ENCODE data around the gene ARFGEF3. TPM values are rescaled to one million over a fixed set of nuclear protein-coding genes. Genes with fewer than 3 reads are reported as not detected.
"Not testable (repeated sequence)": the region's sequence is repeated elsewhere in the genome, so short reads cannot be mapped to it uniquely, and the experiment has no call there.

Gene ARFGEF3
- total RNA-seq, 2 experiments from 2014 or later, result 0.07 to 0.15 TPM

GRCh38 chr6:138266095-138266494 is 104.4 kb downstream of the ARFGEF3 start:
- no peak for ATAC-seq
- no peak for DNase-seq
- H3K9me3 Mint-ChIP-seq (ENCODE audit: low read depth), result no peaks in the 10 kb centered on the region
- no peaks in the 10 kb centered on the region for H3K36me3 Mint-ChIP-seq
- H3K27ac Mint-ChIP-seq, result no peak overlapping the region
- H3K4me1 Mint-ChIP-seq, result no peaks in the 10 kb centered on the region
- H3K27me3 Mint-ChIP-seq, result peaks cover 22% of the 10 kb centered on the region
- no peak overlapping the region for H3K4me3 Mint-ChIP-seq
- CTCF ChIA-PET, result no interaction called here

- Mint-ChIP-seq H3K36me3 (no peaks in the 10 kb centered on the region), H3K4me1 (no peaks in the 10 kb centered on the region), H3K9me3 (ENCODE audit: low read depth) (no peaks in the 10 kb centered on the region), H3K27me3 (peaks cover 18% of the 10 kb centered on the region), H3K4me3 (no peak overlapping the region), H3K27ac (no peak overlapping the region)
- no peak for DNase-seq
- CTCF ChIA-PET, result no interaction called here
- ATAC-seq, result no peak
These were observed 106.5 kb downstream of the ARFGEF3 start for GRCh38 chr6:138267971-138268895.

GRCh38 chr6:138271451-138271850 is 109.7 kb downstream of the ARFGEF3 start:
- Mint-ChIP-seq H3K9me3 (ENCODE audit: low read depth) (no peaks in the 10 kb centered on the region), H3K27ac (no peak overlapping the region), H3K4me1 (no peaks in the 10 kb centered on the region), H3K36me3 (no peaks in the 10 kb centered on the region), H3K27me3 (peaks cover 11% of the 10 kb centered on the region), H3K4me3 (no peak overlapping the region)
- DNase-seq (no peak), ATAC-seq (no peak)
- CTCF ChIA-PET, result no interaction called here

- H3K4me3 Mint-ChIP-seq, result no peak overlapping the region
- H3K36me3 Mint-ChIP-seq, result no peaks in the 10 kb centered on the region
- CTCF ChIA-PET, result no interaction called here
- ATAC-seq (no peak), DNase-seq (no peak)
- H3K27me3 Mint-ChIP-seq, result peaks cover 11% of the 10 kb centered on the region
- no peak overlapping the region for H3K27ac Mint-ChIP-seq
- H3K4me1 Mint-ChIP-seq, result no peaks in the 10 kb centered on the region
- no peaks in the 10 kb centered on the region for H3K9me3 Mint-ChIP-seq (ENCODE audit: low read depth)
These were observed 111.0 kb downstream of the ARFGEF3 start for GRCh38 chr6:138272533-138273315.

- no peak overlapping the region for H3K27ac Mint-ChIP-seq
- H3K4me3 Mint-ChIP-seq, result no peak overlapping the region
- no peaks in the 10 kb centered on the region for H3K9me3 Mint-ChIP-seq (ENCODE audit: low read depth)
- no peaks in the 10 kb centered on the region for H3K4me1 Mint-ChIP-seq
- ATAC-seq (no peak), DNase-seq (no peak)
- H3K36me3 Mint-ChIP-seq, result no peaks in the 10 kb centered on the region
- CTCF ChIA-PET, result interaction anchor here (1.2 kb wide), 1 partner anchor 159 kb away, joined by 3 read pairs; no protein-coding TSS in a partner anchor
- no peaks in the 10 kb centered on the region for H3K27me3 Mint-ChIP-seq
These were observed 114.2 kb downstream of the ARFGEF3 start for GRCh38 chr6:138275976-138276375.

- Mint-ChIP-seq H3K9me3 (ENCODE audit: low read depth) (no peaks in the 10 kb centered on the region), H3K36me3 (no peaks in the 10 kb centered on the region), H3K4me3 (no peak overlapping the region), H3K27ac (no peak overlapping the region), H3K27me3 (no peaks in the 10 kb centered on the region), H3K4me1 (no peaks in the 10 kb centered on the region)
- ATAC-seq, result no peak
- CTCF ChIA-PET, result no interaction called here
- DNase-seq, result no peak
These were observed 116.1 kb downstream of the ARFGEF3 start for GRCh38 chr6:138277835-138278234.

GRCh38 chr6:138278326-138278725 is 116.6 kb downstream of the ARFGEF3 start:
- no peaks in the 10 kb centered on the region for H3K27me3 Mint-ChIP-seq
- no peaks in the 10 kb centered on the region for H3K9me3 Mint-ChIP-seq (ENCODE audit: low read depth)
- no peaks in the 10 kb centered on the region for H3K4me1 Mint-ChIP-seq
- no peak overlapping the region for H3K4me3 Mint-ChIP-seq
- no peak overlapping the region for H3K27ac Mint-ChIP-seq
- ATAC-seq, result no peak
- no peak for DNase-seq
- CTCF ChIA-PET, result no interaction called here
- no peaks in the 10 kb centered on the region for H3K36me3 Mint-ChIP-seq

GRCh38 chr6:138285800-138286199 is 124.1 kb downstream of the ARFGEF3 start:
- H3K4me1 Mint-ChIP-seq, result no peaks in the 10 kb centered on the region
- H3K27me3 Mint-ChIP-seq, result no peaks in the 10 kb centered on the region
- no peak for DNase-seq
- H3K4me3 Mint-ChIP-seq, result no peak overlapping the region
- CTCF ChIA-PET, result interaction anchor here (5.2 kb wide), 1 partner anchor 170 kb away, joined by 44 read pairs; no protein-coding TSS in a partner anchor
- H3K9me3 Mint-ChIP-seq (ENCODE audit: low read depth), result no peaks in the 10 kb centered on the region
- no peak overlapping the region for H3K27ac Mint-ChIP-seq
- no peaks in the 10 kb centered on the region for H3K36me3 Mint-ChIP-seq
- ATAC-seq, result no peak

- no peaks in the 10 kb centered on the region for H3K4me1 Mint-ChIP-seq
- CTCF ChIA-PET, result interaction anchor here (0.8 to 5.2 kb wide), 3 partner anchors 12 to 476 kb away, joined by 3 to 44 read pairs (median 3); no protein-coding TSS in a partner anchor
- no peak overlapping the region for H3K4me3 Mint-ChIP-seq
- H3K27me3 Mint-ChIP-seq, result no peaks in the 10 kb centered on the region
- no peaks in the 10 kb centered on the region for H3K9me3 Mint-ChIP-seq (ENCODE audit: low read depth)
- ATAC-seq, result no peak
- H3K27ac Mint-ChIP-seq, result no peak overlapping the region
- DNase-seq, result no peak
- H3K36me3 Mint-ChIP-seq, result no peaks in the 10 kb centered on the region
These were observed 125.0 kb downstream of the ARFGEF3 start for GRCh38 chr6:138286698-138287097.

GRCh38 chr6:138287144-138287955 is 125.6 kb downstream of the ARFGEF3 start:
- no peak overlapping the region for H3K27ac Mint-ChIP-seq
- peak; percentile 61 for DNase-seq
- no peak overlapping the region for H3K4me3 Mint-ChIP-seq

GRCh38 chr6:138288428-138289085 is 126.8 kb downstream of the ARFGEF3 start:
- not testable (repeated sequence) for H3K4me1 Mint-ChIP-seq; H3K4me3 Mint-ChIP-seq; H3K36me3 Mint-ChIP-seq; ATAC-seq; H3K9me3 Mint-ChIP-seq (ENCODE audit: low read depth); H3K27me3 Mint-ChIP-seq; H3K27ac Mint-ChIP-seq; DNase-seq
- CTCF ChIA-PET, result interaction anchor here (5.2 kb wide), 1 partner anchor 172 kb away, joined by 44 read pairs; no protein-coding TSS in a partner anchor

More at GRCh38 chr6:138287144-138287955, 125.6 kb downstream of the ARFGEF3 start:
- Mint-ChIP-seq H3K4me1 (no peaks in the 10 kb centered on the region), H3K9me3 (ENCODE audit: low read depth) (no peaks in the 10 kb centered on the region), H3K27me3 (no peaks in the 10 kb centered on the region), H3K36me3 (no peaks in the 10 kb centered on the region)
- peak; percentile 64 for ATAC-seq
- CTCF ChIA-PET, result interaction anchor here (0.7 to 5.2 kb wide), 4 partner anchors 12 to 475 kb away, joined by 3 to 44 read pairs (median 3); no protein-coding TSS in a partner anchor

- H3K4me3 Mint-ChIP-seq, result no peak overlapping the region
- no peaks in the 10 kb centered on the region for H3K36me3 Mint-ChIP-seq
- H3K27ac Mint-ChIP-seq, result no peak overlapping the region
- no peaks in the 10 kb centered on the region for H3K4me1 Mint-ChIP-seq
- no peak for DNase-seq
- CTCF ChIA-PET, result interaction anchor here (1.1 kb wide), 1 partner anchor 174 kb away, joined by 9 read pairs; no protein-coding TSS in a partner anchor
- H3K9me3 Mint-ChIP-seq (ENCODE audit: low read depth), result no peaks in the 10 kb centered on the region
- peak; percentile 53 for ATAC-seq
- no peaks in the 10 kb centered on the region for H3K27me3 Mint-ChIP-seq
These were observed 128.0 kb downstream of the ARFGEF3 start for GRCh38 chr6:138289739-138290138.
